ENCODE measurements around the gene CHCHD2. TPM values are rescaled to one million over a fixed set of nuclear protein-coding genes. Genes with fewer than 3 reads are reported as not detected.
A peak's percentile ranks its signal among the peaks of the same experiment; 100 is the strongest.

Gene CHCHD2
- total and polyA plus RNA-seq, 9 of the 15 experiments (the other 6 are each of a cell fraction or from before 2014, with no cell fraction given), result 145 to 1,044 (median 648) TPM

DNA sequence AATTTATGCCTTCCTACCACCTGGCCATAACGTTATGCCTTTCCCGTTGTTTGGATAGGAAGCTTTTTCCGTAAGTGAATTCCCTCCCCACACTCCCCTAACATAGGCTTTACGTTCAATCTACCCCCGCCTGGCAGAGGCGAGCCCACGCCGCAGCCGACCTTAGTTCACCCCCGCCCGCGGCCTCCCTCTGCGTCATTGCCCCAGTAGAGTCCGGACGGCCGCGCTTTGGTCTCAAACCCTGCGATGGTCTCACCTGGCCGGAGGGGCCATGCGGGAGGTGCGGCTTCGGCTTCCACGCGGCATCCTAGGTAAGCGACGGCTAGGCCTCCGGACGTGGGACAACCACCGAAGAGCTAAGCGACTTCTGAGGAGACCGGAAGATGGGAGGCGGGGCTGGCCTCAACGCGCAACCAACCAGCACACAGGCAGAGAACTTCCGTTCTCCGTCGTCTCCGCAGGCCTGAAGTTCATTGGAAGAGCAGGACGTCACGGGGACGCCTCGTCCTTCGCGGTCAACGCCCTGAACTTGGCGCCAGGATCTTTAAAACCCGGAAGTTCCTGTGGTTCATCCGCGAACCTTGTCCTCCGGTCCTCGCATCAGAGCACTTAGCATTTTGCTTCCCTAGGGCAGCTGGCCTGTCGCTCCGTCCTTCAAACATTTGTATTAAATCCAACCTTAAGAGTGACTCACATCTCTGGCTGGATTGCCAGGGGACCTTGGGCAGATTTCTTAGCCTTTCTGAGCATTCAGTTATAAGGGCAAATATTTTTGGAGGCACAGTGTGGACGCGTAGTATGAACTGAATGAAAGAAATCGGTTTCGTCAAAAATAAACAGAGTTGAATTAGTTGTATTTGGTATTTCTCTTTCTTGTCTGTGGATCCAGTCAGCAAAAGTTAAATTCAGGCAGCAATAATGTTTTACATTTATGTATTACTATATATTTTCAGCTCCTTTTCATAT, at the start of gene CHCHD2 (continued):
- TF ChIP-seq CHD4 (IDR thresholded peaks at IDR 0.05; ENCODE audit: insufficient read depth, insufficient replicate concordance, low read depth, low read length, poor library complexity, severe bottlenecking) (no peak), CEBPG (CRISPR knock-in tag; IDR thresholded peaks at IDR 0.05) (no peak), CEBPG (tag; conservative IDR thresholded peaks at IDR 0.05 in 1 of 2, IDR thresholded peaks at IDR 0.05 in 1 of 2) (no peak), CBX8 (IDR thresholded peaks at IDR 0.05; ENCODE audit: borderline replicate concordance, extremely low read depth, low read depth, low read length, poor library complexity, severe bottlenecking) (no peak), ZNF324 (CRISPR knock-in tag; IDR thresholded peaks at IDR 0.05) (no peak), NCOA1 (IDR thresholded peaks at IDR 0.05; ENCODE audit: low read depth) (peak; percentile 94), RFX1 (IDR thresholded peaks at IDR 0.05) (no peak), PML (IDR thresholded peaks at IDR 0.05; ENCODE audit: low read length) (no peak; the same call in 1 of the 2 replicates), ZNF785 (CRISPR knock-in tag; IDR thresholded peaks at IDR 0.05) (no peak), POLR3A (IDR thresholded peaks at IDR 0.05; ENCODE audit: borderline replicate concordance, extremely low read depth, insufficient read depth, insufficient read length) (no peak), PHTF2 (CRISPR knock-in tag; IDR thresholded peaks at IDR 0.05) (no peak), ARHGAP35 (IDR thresholded peaks at IDR 0.05; ENCODE audit: partially characterized antibody) (no peak), SMARCE1 (IDR thresholded peaks at IDR 0.05) (no peak)
- TF ChIP-seq, protein P1, sequence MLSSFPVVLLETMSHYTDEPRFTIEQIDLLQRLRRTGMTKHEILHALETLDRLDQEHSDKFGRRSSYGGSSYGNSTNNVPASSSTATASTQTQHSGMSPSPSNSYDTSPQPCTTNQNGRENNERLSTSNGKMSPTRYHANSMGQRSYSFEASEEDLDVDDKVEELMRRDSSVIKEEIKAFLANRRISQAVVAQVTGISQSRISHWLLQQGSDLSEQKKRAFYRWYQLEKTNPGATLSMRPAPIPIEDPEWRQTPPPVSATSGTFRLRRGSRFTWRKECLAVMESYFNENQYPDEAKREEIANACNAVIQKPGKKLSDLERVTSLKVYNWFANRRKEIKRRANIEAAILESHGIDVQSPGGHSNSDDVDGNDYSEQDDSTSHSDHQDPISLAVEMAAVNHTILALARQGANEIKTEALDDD (IDR thresholded peaks at IDR 0.05), result no peak
- TF ChIP-seq, protein P2, sequence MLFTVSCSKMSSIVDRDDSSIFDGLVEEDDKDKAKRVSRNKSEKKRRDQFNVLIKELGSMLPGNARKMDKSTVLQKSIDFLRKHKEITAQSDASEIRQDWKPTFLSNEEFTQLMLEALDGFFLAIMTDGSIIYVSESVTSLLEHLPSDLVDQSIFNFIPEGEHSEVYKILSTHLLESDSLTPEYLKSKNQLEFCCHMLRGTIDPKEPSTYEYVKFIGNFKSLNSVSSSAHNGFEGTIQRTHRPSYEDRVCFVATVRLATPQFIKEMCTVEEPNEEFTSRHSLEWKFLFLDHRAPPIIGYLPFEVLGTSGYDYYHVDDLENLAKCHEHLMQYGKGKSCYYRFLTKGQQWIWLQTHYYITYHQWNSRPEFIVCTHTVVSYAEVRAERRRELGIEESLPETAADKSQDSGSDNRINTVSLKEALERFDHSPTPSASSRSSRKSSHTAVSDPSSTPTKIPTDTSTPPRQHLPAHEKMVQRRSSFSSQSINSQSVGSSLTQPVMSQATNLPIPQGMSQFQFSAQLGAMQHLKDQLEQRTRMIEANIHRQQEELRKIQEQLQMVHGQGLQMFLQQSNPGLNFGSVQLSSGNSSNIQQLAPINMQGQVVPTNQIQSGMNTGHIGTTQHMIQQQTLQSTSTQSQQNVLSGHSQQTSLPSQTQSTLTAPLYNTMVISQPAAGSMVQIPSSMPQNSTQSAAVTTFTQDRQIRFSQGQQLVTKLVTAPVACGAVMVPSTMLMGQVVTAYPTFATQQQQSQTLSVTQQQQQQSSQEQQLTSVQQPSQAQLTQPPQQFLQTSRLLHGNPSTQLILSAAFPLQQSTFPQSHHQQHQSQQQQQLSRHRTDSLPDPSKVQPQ (CRISPR knock-in tag; IDR thresholded peaks at IDR 0.05; ENCODE audit: borderline replicate concordance), result no peak
- TF ChIP-seq, protein P3, sequence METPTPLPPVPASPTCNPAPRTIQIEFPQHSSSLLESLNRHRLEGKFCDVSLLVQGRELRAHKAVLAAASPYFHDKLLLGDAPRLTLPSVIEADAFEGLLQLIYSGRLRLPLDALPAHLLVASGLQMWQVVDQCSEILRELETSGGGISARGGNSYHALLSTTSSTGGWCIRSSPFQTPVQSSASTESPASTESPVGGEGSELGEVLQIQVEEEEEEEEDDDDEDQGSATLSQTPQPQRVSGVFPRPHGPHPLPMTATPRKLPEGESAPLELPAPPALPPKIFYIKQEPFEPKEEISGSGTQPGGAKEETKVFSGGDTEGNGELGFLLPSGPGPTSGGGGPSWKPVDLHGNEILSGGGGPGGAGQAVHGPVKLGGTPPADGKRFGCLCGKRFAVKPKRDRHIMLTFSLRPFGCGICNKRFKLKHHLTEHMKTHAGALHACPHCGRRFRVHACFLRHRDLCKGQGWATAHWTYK (CRISPR knock-in tag; IDR thresholded peaks at IDR 0.05), result no peak
- TF ChIP-seq, protein P4, sequence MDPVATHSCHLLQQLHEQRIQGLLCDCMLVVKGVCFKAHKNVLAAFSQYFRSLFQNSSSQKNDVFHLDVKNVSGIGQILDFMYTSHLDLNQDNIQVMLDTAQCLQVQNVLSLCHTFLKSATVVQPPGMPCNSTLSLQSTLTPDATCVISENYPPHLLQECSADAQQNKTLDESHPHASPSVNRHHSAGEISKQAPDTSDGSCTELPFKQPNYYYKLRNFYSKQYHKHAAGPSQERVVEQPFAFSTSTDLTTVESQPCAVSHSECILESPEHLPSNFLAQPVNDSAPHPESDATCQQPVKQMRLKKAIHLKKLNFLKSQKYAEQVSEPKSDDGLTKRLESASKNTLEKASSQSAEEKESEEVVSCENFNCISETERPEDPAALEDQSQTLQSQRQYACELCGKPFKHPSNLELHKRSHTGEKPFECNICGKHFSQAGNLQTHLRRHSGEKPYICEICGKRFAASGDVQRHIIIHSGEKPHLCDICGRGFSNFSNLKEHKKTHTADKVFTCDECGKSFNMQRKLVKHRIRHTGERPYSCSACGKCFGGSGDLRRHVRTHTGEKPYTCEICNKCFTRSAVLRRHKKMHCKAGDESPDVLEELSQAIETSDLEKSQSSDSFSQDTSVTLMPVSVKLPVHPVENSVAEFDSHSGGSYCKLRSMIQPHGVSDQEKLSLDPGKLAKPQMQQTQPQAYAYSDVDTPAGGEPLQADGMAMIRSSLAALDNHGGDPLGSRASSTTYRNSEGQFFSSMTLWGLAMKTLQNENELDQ (CRISPR knock-in tag; IDR thresholded peaks at IDR 0.05; ENCODE audit: borderline replicate concordance), result no peak

All from K562 (cell line).